ENCODE measurements around the gene PPP1R36. TPM values are rescaled to one million over a fixed set of nuclear protein-coding genes. Genes with fewer than 3 reads are reported as not detected.

The PPP1R36 gene
- total RNA-seq, 2 donors from 2014 or later = 4.4 to 5.6 TPM

DNA sequence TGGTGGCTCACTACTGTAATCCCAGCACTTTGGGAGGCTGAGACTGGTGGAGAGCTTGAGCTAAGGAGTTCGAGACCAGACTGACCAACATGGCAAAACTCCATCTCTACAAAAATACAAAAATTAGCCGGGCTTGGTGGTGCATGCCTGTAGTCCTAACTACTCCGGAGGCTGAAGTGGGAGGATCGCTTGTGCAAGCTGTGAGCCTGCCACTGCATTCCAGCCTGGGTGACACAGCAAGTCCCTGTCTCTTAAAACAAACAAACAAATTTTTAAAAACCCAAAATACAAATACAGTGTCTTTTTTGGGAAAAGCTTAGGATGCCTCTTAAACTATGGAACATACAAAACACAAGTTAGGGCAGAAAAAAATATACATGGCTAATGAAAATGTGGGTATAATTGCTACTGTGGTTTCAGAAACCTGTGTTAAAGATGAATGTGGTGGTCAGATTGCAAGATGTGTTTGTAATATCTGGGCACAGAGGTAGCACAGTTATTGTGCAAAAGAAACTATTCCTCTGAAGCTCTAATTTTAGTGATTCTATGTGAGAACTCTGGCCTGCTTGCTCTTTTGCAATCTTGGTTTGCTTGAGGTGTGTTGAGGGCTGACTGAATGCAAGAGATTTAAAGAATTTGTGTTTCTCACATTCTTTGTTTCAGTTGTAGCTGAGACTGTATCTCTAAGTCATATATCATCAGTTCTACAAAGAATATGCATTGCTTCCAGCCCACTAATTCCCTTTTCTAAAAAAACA, 13.1 kb upstream of the PPP1R36 start:
- DNase-seq (no peak), ATAC-seq (no peak)
- intact Hi-C loops (cut with DNase I) = no loop called here
- Histone ChIP-seq H3K9me3 (no peaks in the 10 kb centered on the region), H3K27me3 (no peaks in the 10 kb centered on the region), H3K36me3 (replicated peaks in 1 of 2; ENCODE audit: insufficient read depth in 1 of 2, low read depth in 2 of 2) (no peaks in the 10 kb centered on the region), H3K4me1 (peaks cover 11% of the 10 kb centered on the region), H3K4me3 (no peak overlapping the region), H3K27ac (no peak overlapping the region)
- WGBS, 2 donors = 84% methylated on average over 4 of the region's 4 CpGs
- TF ChIP-seq POLR2A (IDR thresholded peaks at IDR 0.05) (no peak), CTCF (IDR thresholded peaks at IDR 0.05) (no peak)

GRCh38 chr14:64540208-64541202, 9.3 kb upstream of the PPP1R36 start, which contains the start of gene HSPA2:
TSS of gene HSPA2 (plus strand) at chr14:64540741. CDS start at chr14:64540850, 109 bp downstream.
- no peaks in the 10 kb centered on the region for H3K27me3 ChIP-seq
- DNase-seq (peak; percentile 99 to 100 (median 100)), ATAC-seq (peak; percentile 94)
- H3K4me1 ChIP-seq = peaks cover 16% of the 10 kb centered on the region
- peak within 1 kb of the TSS; percentile 77 to 91 (median 89) for H3K27ac ChIP-seq
- no peaks in the 10 kb centered on the region for H3K9me3 ChIP-seq
- no peaks in the 10 kb centered on the region for H3K36me3 ChIP-seq (replicated peaks in 1 of 2; ENCODE audit: insufficient read depth in 1 of 2, low read depth in 2 of 2)
- intact Hi-C loops (cut with DNase I) = no loop called here
- peak within 1 kb of the TSS; percentile 46 to 87 for H3K4me3 ChIP-seq
- peak; percentile 62 to 98 (median 95) for TF ChIP-seq CTCF (IDR thresholded peaks at IDR 0.05)
- peak; percentile 97 to 100 (median 99) for TF ChIP-seq POLR2A (IDR thresholded peaks at IDR 0.05)
- WGBS, 2 donors = 3 to 9% methylated on average over 30 to 79 of the region's 79 CpGs

DNA sequence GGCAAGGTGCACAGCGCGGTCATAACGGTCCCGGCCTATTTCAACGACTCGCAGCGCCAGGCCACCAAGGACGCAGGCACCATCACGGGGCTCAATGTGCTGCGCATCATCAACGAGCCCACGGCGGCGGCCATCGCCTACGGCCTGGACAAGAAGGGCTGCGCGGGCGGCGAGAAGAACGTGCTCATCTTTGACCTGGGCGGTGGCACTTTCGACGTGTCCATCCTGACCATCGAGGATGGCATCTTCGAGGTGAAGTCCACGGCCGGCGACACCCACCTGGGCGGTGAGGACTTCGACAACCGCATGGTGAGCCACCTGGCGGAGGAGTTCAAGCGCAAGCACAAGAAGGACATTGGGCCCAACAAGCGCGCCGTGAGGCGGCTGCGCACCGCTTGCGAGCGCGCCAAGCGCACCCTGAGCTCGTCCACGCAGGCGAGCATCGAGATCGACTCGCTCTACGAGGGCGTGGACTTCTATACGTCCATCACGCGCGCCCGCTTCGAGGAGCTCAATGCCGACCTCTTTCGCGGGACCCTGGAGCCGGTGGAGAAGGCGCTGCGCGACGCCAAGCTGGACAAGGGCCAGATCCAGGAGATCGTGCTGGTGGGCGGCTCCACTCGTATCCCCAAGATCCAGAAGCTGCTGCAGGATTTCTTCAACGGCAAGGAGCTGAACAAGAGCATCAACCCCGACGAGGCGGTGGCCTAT, 8.3 kb upstream of the PPP1R36 start:
- 17 to 29% methylated on average over 11 to 73 of the region's 73 CpGs for WGBS, 2 donors
- no peak for ATAC-seq
- Histone ChIP-seq H3K9me3 (no peaks in the 10 kb centered on the region), H3K4me1 (peaks cover 16% of the 10 kb centered on the region), H3K27ac (peak overlapping the region in 1 of 4 donors; percentile 52), H3K36me3 (replicated peaks in 1 of 2; ENCODE audit: insufficient read depth in 1 of 2, low read depth in 2 of 2) (no peaks in the 10 kb centered on the region), H3K4me3 (peak overlapping the region; percentile 9 to 46), H3K27me3 (no peaks in the 10 kb centered on the region)
- DNase-seq = peak; percentile 25 to 48 (median 38)
- no peak for TF ChIP-seq POLR2A (IDR thresholded peaks at IDR 0.05)
- TF ChIP-seq CTCF (IDR thresholded peaks at IDR 0.05) = no peak
- intact Hi-C loops (cut with DNase I) = no loop called here

- 4 to 8% methylated on average over 45 to 61 of the region's 61 CpGs for WGBS, 2 donors
- intact Hi-C loops (cut with DNase I) = no loop called here
Observed at GRCh38 chr14:64541972-64542835, 7.6 kb upstream of the PPP1R36 start.

More at GRCh38 chr14:64541972-64542835, 7.6 kb upstream of the PPP1R36 start:
- TF ChIP-seq CTCF (IDR thresholded peaks at IDR 0.05) (no peak), POLR2A (IDR thresholded peaks at IDR 0.05) (peak in 1 of 3 donors; percentile 26)
- DNase-seq (peak; percentile 28 to 45 (median 32)), ATAC-seq (no peak)
- Histone ChIP-seq H3K36me3 (replicated peaks in 1 of 2; ENCODE audit: insufficient read depth in 1 of 2, low read depth in 2 of 2) (no peaks in the 10 kb centered on the region), H3K9me3 (no peaks in the 10 kb centered on the region), H3K27me3 (no peaks in the 10 kb centered on the region), H3K4me3 (peak overlapping the region; percentile 9 to 46), H3K27ac (peak overlapping the region in 3 of 4 donors; percentile 14 to 52 (median 26)), H3K4me1 (peaks cover 16% of the 10 kb centered on the region)

All from body of pancreas (tissue), 4 donors.